ENCODE data around the gene ADCY5. TPM values are rescaled to one million over a fixed set of nuclear protein-coding genes. Genes with fewer than 3 reads are reported as not detected.

Gene ADCY5
- total RNA-seq, 1 donor from 2014 or later: 32.2 TPM

DNA sequence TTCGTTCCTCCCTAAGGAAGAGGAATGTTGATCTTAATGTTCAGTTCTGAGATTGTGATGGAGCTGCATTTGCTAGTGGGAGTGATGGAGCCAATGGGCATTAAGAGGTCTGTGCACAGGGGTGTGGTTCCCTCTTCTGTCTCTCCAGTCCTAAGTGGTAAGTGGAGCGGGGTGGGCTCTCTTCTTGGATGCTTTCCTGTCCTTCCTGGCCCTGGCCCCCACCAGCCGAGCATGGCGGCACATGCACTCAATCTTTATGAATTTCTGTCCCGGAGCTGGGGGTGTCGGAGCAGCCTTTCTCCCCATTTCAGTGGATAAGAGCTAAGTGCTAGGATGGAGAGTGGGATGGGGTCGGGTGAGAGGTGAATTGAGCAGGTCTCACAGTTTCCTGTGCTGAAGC is 37.6 kb upstream of the ADCY5 start:
- Histone ChIP-seq H3K36me3 (peaks cover 0 to 6% of the 10 kb centered on the region in 2 donors), H3K4me1 (peaks cover 0 to 12% of the 10 kb centered on the region in 2 donors), H3K27me3 (no peaks in the 10 kb centered on the region), H3K9me3 (no peaks in the 10 kb centered on the region), H3K4me3 (no peak overlapping the region), H3K27ac (no peak overlapping the region)
- intact Hi-C loops (cut with DNase I): no loop called here
- DNase-seq (ENCODE audit: low spot score in 2 of 2): no peak
- TF ChIP-seq, protein P1, sequence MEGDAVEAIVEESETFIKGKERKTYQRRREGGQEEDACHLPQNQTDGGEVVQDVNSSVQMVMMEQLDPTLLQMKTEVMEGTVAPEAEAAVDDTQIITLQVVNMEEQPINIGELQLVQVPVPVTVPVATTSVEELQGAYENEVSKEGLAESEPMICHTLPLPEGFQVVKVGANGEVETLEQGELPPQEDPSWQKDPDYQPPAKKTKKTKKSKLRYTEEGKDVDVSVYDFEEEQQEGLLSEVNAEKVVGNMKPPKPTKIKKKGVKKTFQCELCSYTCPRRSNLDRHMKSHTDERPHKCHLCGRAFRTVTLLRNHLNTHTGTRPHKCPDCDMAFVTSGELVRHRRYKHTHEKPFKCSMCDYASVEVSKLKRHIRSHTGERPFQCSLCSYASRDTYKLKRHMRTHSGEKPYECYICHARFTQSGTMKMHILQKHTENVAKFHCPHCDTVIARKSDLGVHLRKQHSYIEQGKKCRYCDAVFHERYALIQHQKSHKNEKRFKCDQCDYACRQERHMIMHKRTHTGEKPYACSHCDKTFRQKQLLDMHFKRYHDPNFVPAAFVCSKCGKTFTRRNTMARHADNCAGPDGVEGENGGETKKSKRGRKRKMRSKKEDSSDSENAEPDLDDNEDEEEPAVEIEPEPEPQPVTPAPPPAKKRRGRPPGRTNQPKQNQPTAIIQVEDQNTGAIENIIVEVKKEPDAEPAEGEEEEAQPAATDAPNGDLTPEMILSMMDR (IDR thresholded peaks at IDR 0.05): no peak

DNA sequence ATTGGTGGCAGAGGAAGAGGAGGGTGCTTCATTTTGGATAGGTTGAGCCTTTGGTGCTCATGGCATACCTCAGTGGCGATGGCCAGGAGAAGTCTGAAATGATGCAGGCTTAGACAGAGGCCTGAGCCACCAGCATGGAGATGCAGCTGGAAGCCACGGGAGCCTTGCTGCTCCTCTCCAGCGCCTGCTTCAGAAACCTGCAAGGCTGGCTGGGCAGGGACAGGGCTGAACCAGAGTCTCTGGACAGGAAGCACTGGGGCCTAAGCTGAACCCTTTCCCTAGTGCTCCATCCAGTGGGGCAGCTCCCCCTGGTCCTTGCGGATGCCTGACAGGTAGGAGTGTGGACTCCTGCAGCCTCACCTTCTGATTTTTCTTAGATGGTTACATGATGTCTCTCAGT is 36.7 kb upstream of the ADCY5 start:
- no peak for DNase-seq (ENCODE audit: low spot score in 2 of 2)
- H3K4me3 ChIP-seq: no peak overlapping the region
- TF ChIP-seq, protein P1 (IDR thresholded peaks at IDR 0.05): no peak
- H3K27me3 ChIP-seq: no peaks in the 10 kb centered on the region
- no peaks in the 10 kb centered on the region for H3K9me3 ChIP-seq
- no peak overlapping the region for H3K27ac ChIP-seq
- intact Hi-C loops (cut with DNase I): no loop called here
- peaks cover 0 to 12% of the 10 kb centered on the region in 2 donors for H3K4me1 ChIP-seq
- H3K36me3 ChIP-seq: peaks cover 0 to 2% of the 10 kb centered on the region in 2 donors

DNA sequence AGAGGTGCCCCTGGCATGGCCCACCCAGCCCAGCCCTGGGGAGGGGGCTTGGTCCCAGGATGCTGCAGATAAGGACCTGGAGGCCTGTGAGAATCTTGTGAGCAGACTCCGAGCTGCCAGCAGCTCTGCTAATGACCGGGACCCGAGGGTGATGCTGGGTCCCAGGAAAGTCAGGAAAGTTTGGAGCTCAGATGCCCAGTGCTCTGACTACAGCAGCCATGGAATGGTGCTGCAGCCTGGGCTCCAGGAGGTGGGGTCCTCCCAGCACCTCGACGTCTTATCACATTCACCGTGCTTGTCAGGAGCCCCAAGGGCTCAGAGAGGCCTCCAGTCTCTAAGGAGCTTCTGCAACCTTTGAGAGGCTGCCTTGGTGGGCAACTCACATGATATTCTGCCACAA is 34.3 kb upstream of the ADCY5 start:
- no peaks in the 10 kb centered on the region for H3K36me3 ChIP-seq
- no peaks in the 10 kb centered on the region for H3K9me3 ChIP-seq
- H3K4me3 ChIP-seq: no peak overlapping the region
- DNase-seq (ENCODE audit: low spot score in 2 of 2): no peak
- intact Hi-C loops (cut with DNase I): no loop called here
- H3K27me3 ChIP-seq: no peaks in the 10 kb centered on the region
- peaks cover 0 to 2% of the 10 kb centered on the region in 2 donors for H3K4me1 ChIP-seq
- TF ChIP-seq, protein P1 (IDR thresholded peaks at IDR 0.05): no peak
- H3K27ac ChIP-seq: no peak overlapping the region

DNA sequence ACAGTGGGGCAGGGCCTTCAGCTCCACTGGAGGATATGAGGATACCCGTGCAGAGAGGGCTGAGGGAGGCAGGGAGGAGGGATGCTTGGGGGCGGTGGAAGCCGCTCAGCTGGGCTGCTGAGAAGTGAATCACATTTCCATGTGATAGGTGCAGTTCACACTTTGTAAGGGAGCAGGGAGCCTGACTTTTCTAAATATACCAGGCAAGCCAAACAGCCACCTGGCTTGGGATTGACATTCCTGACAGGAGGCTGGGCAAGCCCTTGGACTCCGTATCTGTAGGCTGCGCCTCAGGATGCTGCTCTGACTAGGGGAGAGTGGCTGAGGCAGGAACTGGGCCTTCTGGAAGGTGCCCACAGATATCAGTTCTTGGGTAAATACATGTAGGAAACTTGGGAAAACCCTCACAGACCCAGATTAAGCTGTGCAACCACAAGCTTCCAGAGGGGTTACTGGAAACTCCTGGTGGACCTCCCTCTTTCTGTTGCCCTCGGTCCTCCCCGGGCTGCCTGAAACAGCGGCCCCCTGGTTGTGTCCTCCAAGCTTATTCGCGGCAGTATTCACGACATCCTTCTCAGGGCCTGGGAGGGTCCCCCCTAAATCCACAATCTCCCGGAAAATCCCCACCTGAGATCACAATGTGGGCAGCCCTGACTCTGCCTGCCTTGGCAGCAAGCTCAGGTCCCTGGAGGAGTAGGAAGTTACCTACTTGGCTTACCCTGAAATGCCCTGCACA is 33.0 kb upstream of the ADCY5 start:
- Histone ChIP-seq H3K4me1 (no peaks in the 10 kb centered on the region), H3K36me3 (no peaks in the 10 kb centered on the region), H3K27ac (no peak overlapping the region), H3K4me3 (no peak overlapping the region), H3K9me3 (no peaks in the 10 kb centered on the region), H3K27me3 (no peaks in the 10 kb centered on the region)
- TF ChIP-seq, protein P1 (IDR thresholded peaks at IDR 0.05): no peak
- DNase-seq (ENCODE audit: low spot score in 2 of 2): no peak
- intact Hi-C loops (cut with DNase I): no loop called here

DNA sequence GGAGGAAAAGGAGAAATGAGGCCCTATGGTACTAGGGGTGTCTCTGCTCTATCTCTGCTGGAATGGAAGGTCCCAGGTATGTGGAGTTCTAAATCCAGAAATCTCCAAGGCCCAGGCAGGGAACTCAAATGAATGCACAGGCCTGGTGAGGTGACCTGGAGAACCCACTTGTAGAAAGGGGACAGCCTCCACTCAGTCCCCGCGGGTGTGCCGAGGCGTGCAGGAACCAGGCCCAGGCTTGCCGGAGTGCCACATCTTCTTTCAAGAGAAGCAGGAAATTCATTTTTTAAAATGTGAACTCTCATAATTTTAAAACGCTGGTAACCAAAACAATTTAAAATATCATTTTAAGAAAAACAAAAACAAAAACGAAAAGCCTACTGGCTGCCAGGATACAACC is 32.2 kb upstream of the ADCY5 start:
- intact Hi-C loops (cut with DNase I): no loop called here
- H3K27ac ChIP-seq: no peak overlapping the region
- no peaks in the 10 kb centered on the region for H3K36me3 ChIP-seq
- H3K4me3 ChIP-seq: no peak overlapping the region
- no peaks in the 10 kb centered on the region for H3K9me3 ChIP-seq
- DNase-seq (ENCODE audit: low spot score in 2 of 2): no peak
- H3K4me1 ChIP-seq: no peaks in the 10 kb centered on the region
- no peaks in the 10 kb centered on the region for H3K27me3 ChIP-seq
- TF ChIP-seq, protein P1 (IDR thresholded peaks at IDR 0.05): no peak
